ENCODE data around the gene DNHD1.
A peak's percentile ranks its signal among the peaks of the same experiment; 100 is the strongest.

DNHD1 gene

DNA sequence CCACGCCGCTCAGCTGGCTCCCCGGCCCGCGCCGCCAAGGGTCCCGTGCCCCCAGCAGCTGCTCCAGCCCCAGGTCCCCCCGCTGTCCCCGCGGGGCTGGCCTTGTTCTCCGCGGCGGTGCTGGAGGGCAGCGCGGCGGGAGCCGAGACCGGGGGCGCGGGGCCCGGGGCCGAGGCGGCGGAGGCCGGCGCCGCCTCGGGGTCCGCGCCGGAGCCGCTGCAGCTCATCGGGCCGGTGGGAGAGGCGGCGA, 114.8 kb downstream of the DNHD1 start:
- Mint-ChIP-seq H3K27ac (no peak overlapping the region), H3K9me3 (no peaks in the 10 kb centered on the region), H3K27me3 (no peaks in the 10 kb centered on the region), H3K4me3 (peak overlapping the region; percentile 82), H3K4me1 (peaks cover 45% of the 10 kb centered on the region), H3K36me3 (peaks cover 35% of the 10 kb centered on the region)
- ATAC-seq = no peak

DNA sequence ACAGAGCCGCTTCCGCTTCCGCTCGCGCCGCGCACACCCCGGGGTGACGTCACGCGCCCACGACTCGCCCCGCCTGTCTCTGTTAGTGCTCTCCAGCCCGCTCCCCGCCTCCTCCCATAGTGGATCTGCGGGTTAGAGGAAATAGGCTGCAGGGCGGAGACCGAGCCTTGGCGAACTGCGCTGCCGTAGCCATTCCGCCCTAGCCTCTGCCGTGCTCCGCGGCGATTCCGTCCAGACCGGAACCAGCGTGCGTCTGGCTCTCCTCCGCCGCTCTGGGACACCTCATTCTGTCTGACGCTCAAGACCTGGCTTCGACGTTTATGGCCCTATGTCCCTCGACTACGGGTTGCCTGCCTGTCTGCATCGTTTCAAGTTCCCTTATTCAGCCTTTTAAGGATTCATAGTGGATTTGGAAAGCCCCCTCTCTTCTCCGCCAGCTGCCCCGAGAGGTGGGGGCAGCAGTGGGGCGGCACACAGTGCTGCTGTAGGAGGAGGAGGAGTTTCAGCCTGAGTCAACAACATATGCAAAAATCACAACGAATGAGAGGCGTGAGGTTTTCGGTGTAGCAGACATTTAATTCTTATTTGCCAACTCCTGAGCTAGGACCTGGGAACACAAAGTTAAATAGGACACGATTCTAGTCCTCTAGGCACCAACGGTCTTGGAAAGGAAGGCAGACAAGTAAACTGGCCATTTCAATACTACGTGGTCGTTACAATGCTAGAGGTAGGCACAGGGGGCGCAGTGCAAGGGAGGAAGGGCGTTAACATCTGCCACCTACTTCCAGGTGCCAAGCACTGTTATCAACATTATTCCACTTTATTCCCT, 115.3 kb downstream of the DNHD1 start, which contains the start of gene TAF10:
TSS of gene TAF10 (minus strand) at position 4 of the 829 bp plus-strand sequence. CDS start 27 bp downstream, outside the sequence.
- ATAC-seq = peak; percentile 93
- peaks cover 48% of the 10 kb centered on the region for H3K4me1 Mint-ChIP-seq
- no peak within 1 kb of the TSS for H3K27ac Mint-ChIP-seq
- no peaks in the 10 kb centered on the region for H3K9me3 Mint-ChIP-seq
- H3K27me3 Mint-ChIP-seq = no peaks in the 10 kb centered on the region
- peaks cover 33% of the 10 kb centered on the region for H3K36me3 Mint-ChIP-seq
- H3K4me3 Mint-ChIP-seq = peak within 1 kb of the TSS; percentile 82

DNA sequence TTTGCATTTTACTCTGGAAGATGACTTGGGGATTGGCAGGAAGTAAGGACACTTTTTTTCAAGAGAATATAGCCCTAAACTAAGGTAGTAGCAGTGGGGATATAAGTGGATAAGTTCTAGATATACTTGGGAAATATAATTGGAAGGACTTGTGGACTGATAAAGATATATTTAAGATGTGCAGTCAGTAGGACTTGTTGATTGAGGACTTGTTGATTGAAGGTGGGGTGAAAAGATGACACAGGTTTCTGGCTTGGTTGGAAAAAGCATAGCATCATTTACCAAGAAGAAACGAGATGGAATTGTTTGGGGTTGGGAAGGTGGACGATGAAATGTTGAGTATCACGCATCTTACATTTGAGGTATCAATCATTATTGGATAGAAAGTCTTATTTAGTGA, 116.4 kb downstream of the DNHD1 start:
- ATAC-seq = no peak
- peaks cover 30% of the 10 kb centered on the region for H3K36me3 Mint-ChIP-seq
- no peaks in the 10 kb centered on the region for H3K27me3 Mint-ChIP-seq
- no peaks in the 10 kb centered on the region for H3K9me3 Mint-ChIP-seq
- H3K27ac Mint-ChIP-seq = no peak overlapping the region
- no peak overlapping the region for H3K4me3 Mint-ChIP-seq
- H3K4me1 Mint-ChIP-seq = peaks cover 45% of the 10 kb centered on the region

DNA sequence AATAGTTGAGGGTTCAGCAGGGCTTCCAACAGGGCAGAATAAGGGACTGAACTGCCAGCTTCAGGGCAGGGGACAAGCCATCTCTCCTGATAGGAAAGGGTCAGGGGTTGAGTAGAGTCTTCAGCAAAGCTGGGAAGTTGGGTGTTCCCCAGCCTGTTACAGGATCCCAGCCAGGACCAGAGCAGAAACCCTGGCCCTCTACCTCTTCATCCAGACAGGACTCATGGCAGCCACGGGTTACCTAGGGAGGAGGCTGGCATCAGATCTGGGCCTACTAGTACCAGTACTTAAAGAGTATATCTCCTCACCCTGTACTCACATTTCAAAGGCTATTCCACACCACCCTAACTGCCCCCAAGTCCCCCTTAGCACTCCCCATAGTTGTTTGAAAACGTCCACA, 117.4 kb downstream of the DNHD1 start:
- no peaks in the 10 kb centered on the region for H3K9me3 Mint-ChIP-seq
- ATAC-seq = no peak
- no peak overlapping the region for H3K27ac Mint-ChIP-seq
- no peak overlapping the region for H3K4me3 Mint-ChIP-seq
- peaks cover 21% of the 10 kb centered on the region for H3K36me3 Mint-ChIP-seq
- H3K4me1 Mint-ChIP-seq = peaks cover 44% of the 10 kb centered on the region
- no peaks in the 10 kb centered on the region for H3K27me3 Mint-ChIP-seq

DNA sequence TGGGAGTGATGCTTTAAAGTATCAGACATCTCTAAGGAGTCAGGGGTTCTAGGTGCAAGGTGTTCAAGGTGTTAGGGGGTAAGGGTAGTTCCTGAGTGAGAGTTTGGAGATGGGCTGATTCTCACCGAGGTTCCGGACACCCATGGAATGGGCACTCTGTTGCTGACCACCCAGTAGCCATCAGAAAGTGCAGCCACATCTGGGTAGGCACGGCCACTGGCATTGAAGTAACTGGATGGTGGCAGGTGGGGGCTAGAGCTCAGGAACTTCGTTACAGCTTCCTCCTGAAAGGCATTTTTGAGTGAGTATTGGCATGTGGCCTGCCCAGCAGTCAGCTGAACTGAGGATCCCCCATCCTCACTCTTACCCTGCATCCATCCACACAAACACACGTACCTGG, 118.0 kb downstream of the DNHD1 start:
- H3K4me1 Mint-ChIP-seq = peaks cover 38% of the 10 kb centered on the region
- no peaks in the 10 kb centered on the region for H3K9me3 Mint-ChIP-seq
- ATAC-seq = no peak
- no peak overlapping the region for H3K27ac Mint-ChIP-seq
- H3K36me3 Mint-ChIP-seq = peaks cover 15% of the 10 kb centered on the region
- no peak overlapping the region for H3K4me3 Mint-ChIP-seq
- H3K27me3 Mint-ChIP-seq = no peaks in the 10 kb centered on the region

DNA sequence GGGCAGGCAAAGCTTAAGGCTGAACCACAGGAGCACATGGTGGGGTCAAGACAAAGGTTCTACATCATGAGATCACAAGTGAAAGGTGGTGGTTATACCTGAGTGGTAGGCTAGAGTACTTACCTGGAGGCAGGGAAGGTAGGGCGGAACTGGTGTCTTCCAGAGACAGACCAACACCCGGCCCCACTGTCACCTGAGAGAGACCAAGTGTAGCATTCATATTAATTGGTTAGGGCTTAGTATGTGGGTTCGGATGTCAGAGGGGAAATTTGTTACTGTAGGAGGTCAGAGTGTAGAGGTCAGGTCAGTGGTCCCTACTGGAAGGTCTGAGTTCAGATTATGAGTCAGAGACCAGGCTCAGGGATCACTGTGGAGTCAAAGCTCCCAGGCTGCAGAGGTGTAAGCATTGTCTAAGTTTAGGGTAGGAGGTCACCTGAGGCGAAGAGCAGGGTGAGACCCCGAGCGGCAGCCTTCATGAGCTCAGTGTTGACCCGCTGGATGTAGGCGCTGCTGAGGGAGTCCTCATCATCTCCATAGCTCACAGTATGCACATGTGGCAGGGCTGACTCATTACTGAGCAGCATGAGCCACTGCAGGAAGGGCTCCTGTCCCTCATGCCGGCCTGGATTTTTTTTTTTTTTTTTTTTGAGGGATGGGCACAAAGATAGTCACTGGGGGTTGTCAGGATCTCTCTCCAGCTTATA, 119.0 kb downstream of the DNHD1 start:
- H3K36me3 Mint-ChIP-seq = peaks cover 5% of the 10 kb centered on the region
- ATAC-seq = no peak
- H3K4me3 Mint-ChIP-seq = no peak overlapping the region
- no peaks in the 10 kb centered on the region for H3K27me3 Mint-ChIP-seq
- H3K9me3 Mint-ChIP-seq = no peaks in the 10 kb centered on the region
- peak overlapping the region; percentile 48 for H3K27ac Mint-ChIP-seq
- H3K4me1 Mint-ChIP-seq = peaks cover 28% of the 10 kb centered on the region

DNA sequence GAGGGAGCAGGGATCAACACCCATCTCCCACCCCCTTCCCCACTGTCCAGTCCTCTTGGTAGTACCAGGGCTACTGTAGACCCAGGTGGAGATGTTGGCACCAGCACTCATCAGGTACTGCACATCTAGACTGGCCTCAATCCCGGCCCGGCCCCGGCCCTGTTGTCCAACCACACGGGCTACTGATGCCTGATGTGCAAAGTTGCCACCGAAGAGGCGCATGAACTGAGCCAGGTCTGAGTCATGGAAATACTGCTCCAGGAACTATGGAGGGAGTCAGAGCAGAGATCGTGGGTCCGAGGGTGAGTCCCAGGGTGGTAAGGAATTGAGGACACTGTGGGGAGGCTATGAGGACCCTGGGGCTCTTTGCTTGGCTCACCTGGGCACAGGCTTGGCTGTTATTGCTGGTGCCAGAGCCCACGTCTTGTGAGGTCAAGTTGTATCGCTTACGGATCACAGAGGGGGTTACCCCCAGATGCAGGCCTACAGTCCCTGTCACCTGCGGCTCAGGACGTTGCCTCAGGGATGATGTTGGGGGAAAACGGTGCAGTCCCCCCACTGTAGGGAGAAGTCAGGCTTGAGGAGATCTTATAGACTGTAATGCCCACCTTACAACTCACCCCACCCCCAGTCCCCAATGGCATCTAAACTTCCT, 119.6 kb downstream of the DNHD1 start:
- no peaks in the 10 kb centered on the region for H3K36me3 Mint-ChIP-seq
- H3K9me3 Mint-ChIP-seq = no peaks in the 10 kb centered on the region
- peak overlapping the region; percentile 48 for H3K27ac Mint-ChIP-seq
- H3K4me3 Mint-ChIP-seq = peak overlapping the region; percentile 46
- no peak for ATAC-seq
- no peaks in the 10 kb centered on the region for H3K27me3 Mint-ChIP-seq
- H3K4me1 Mint-ChIP-seq = peaks cover 25% of the 10 kb centered on the region

DNA sequence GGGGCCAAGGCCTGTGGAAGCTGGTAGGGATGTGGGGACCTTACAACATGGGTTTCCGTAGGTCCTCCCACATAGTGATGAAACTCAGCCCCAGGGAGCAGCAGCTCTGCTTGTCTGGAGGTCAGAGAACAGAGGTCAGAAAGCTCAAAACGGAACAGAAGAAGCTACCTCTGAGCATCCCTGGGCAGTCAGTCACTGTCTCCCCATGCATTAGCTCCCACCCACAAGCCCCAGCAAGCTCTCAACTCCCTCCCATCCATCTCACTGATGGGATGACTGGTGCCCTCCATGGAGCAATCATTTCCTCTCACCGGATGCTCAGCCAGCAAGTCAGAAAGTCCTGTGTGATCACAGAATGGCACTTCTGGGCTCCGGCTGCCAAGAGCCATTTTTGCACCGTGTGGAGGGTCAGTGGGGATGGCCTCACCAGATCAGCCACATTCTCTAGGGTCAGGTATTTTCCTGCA, 120.3 kb downstream of the DNHD1 start:
- Mint-ChIP-seq H3K27ac (no peak overlapping the region), H3K27me3 (no peaks in the 10 kb centered on the region), H3K4me3 (no peak overlapping the region), H3K36me3 (no peaks in the 10 kb centered on the region), H3K4me1 (peaks cover 29% of the 10 kb centered on the region), H3K9me3 (no peaks in the 10 kb centered on the region)
- ATAC-seq = no peak

DNA sequence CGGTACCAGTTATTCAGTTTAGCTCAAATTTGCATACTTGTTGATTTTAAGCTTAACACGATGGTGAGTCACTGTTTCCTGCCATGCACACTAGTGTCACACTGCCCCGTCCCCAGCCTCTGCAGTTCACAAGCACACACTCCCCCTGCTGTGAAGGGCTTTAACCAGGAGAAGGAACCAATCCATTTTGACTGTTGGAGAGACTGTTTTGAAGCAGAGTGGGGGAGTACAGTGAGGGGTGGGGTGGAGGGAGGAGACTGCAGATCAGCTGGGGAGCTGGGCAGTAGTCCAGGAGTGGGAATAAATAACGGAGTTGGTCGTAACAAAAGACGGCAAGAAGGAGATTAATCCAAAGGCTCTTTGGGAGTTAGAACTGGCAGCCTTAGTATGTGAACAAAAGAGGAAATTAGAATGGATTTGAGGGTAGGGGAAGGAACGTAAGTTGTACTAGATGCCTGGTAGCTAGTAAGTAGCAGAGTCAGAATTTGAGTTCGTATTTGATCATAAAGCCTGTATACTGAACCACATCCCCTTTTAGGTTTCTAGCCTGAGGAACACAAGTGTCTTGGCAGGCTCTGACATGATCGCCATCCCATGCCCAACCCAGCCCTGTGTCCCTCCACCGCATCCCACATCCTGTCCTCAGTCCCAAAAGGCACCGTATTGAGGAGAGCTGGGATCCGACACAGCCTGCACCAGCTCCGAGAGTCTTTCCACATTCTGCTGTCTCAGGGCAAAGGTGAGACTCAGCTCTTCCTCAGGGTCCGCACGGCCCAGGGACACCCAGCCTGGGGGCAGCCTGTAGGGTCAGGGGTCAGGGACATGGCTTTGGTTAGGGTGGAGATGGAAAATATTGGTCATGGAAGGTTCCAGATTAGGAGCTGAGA, 121.3 kb downstream of the DNHD1 start:
- Mint-ChIP-seq H3K36me3 (no peaks in the 10 kb centered on the region), H3K27me3 (no peaks in the 10 kb centered on the region), H3K4me3 (no peak overlapping the region), H3K9me3 (no peaks in the 10 kb centered on the region), H3K4me1 (peaks cover 29% of the 10 kb centered on the region), H3K27ac (no peak overlapping the region)
- ATAC-seq = peak; percentile 76

DNA sequence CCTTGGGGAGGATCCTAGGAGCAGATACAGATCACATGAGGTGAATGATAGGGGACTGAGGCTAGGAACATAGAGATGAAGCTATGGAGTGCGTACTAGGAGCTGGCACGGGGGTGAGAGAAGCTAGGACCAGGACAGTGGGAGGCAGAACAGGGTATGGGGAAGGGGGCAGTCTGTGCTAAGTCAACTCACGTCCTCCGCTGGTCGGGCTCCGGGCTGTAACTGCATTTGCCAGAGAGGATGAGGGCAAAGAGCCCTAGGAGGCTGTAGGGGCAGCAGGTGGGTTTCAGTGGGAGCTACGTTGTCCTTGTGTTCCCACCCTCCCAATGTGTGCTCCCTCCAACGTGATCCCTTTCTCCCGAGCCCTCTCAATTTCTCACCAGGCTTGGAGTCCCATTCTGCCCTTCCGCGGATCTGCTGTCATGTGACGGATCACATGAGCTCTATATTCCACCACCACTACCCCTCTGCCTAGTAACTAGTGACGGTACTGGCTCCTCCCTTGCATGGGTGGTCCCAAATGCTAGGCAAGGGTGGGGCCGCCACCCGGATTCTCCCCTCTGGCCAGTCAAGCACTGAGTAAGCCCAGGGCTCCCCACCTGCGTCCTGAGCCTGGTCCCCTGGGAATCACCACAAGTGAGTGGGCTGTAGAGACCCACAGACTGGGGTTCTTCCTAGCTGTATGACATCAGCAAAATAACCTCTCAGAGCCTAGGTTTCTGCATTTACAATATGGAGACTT, 122.1 kb downstream of the DNHD1 start, which contains the start of gene TPP1:
TSS of gene TPP1 (minus strand) at position 419 of the 742 bp plus-strand sequence. CDS start at position 397, 22 bp downstream.
- no peak within 1 kb of the TSS for H3K4me3 Mint-ChIP-seq
- peak; percentile 97 for ATAC-seq
- H3K27me3 Mint-ChIP-seq = no peaks in the 10 kb centered on the region
- no peak within 1 kb of the TSS for H3K27ac Mint-ChIP-seq
- H3K4me1 Mint-ChIP-seq = peaks cover 29% of the 10 kb centered on the region
- no peaks in the 10 kb centered on the region for H3K9me3 Mint-ChIP-seq
- no peaks in the 10 kb centered on the region for H3K36me3 Mint-ChIP-seq

DNA sequence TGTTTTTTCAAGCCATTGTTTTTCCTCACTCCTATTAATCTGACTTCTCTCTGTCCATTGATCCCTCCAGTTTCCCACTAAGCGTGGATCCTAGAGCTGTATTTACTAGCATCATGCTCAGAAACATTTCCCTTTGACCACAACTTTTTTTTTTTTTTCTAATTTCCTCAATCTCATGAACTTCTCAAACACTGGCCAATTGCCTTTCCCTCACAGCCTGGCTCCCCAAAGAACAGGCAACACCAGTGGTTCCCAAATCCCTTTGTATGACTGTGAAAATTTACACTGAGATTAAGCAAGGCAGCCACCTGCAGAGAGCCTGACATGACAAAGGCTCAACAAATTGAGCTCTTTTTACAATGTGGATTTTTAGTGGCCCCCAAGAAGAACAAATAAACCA, 123.6 kb downstream of the DNHD1 start:
- no peaks in the 10 kb centered on the region for H3K9me3 Mint-ChIP-seq
- H3K27ac Mint-ChIP-seq = no peak overlapping the region
- no peak overlapping the region for H3K4me3 Mint-ChIP-seq
- H3K36me3 Mint-ChIP-seq = no peaks in the 10 kb centered on the region
- no peaks in the 10 kb centered on the region for H3K27me3 Mint-ChIP-seq
- peaks cover 28% of the 10 kb centered on the region for H3K4me1 Mint-ChIP-seq
- ATAC-seq = no peak
